GM18519 (cell line): ENCODE data around the gene RUBCNL.
"Not testable (repeated sequence)": the region's sequence is repeated elsewhere in the genome, so short reads cannot be mapped to it uniquely, and the experiment has no call there.

Experiments used
- ATAC-seq: cut with Tn5 transposase; IDR thresholded peaks from one replicate; pipeline ENCODE4 v1.9.1; 2021; ENCODE audit warnings: mild to moderate bottlenecking, moderate library complexity; ENCODE audit not compliant: unreplicated experiment, low FRiP score

The RUBCNL gene, protein sequence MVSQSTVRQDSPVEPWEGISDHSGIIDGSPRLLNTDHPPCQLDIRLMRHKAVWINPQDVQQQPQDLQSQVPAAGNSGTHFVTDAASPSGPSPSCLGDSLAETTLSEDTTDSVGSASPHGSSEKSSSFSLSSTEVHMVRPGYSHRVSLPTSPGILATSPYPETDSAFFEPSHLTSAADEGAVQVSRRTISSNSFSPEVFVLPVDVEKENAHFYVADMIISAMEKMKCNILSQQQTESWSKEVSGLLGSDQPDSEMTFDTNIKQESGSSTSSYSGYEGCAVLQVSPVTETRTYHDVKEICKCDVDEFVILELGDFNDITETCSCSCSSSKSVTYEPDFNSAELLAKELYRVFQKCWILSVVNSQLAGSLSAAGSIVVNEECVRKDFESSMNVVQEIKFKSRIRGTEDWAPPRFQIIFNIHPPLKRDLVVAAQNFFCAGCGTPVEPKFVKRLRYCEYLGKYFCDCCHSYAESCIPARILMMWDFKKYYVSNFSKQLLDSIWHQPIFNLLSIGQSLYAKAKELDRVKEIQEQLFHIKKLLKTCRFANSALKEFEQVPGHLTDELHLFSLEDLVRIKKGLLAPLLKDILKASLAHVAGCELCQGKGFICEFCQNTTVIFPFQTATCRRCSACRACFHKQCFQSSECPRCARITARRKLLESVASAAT

DNA sequence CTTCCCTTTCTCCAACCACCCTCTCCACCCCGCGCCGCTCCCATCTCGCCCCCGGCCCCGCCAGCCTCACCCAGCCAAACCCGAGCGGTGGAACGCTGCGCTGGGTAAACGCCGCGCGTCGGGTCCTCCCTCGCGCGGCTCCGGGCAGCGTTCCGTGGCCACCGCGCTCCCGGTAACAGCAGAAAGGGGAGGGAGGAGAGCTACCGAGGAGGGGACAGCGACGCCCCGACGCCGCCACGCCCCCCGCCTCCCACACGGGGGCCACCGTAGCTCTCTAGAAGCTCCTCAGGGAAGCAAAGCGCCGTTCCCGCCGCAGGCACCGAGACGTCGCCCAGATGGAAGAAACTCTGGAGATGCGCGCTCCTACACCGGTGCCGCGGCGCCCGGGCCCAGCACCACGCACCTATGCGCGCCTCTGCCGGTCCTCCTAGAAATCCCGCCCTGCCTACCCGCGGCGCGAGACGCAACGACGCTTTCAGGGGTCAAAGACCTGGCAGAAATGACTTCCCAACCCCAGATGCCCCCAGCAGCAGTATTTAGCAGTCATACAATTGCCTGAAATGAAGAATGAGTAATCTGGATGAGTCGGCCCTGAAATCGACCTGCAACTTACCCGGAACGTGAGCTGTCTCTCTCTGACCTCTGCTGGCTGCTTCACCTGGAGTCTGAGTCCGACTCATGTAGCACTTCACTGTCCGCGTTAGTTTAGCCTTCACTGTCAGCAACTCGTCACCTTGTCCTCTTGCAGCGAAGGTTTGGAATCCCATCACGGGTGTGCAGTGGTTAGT lies at the start of gene RUBCNL:
TSS of gene RUBCNL (minus strand) at position 189 of the 788 bp plus-strand sequence. CDS start 14,777 bp downstream, outside the sequence.
- ATAC-seq: no peak

- ATAC-seq: not testable (repeated sequence)
Observed at GRCh38 chr13:46429558-46429957, 42.5 kb upstream of the RUBCNL start.

GRCh38 chr13:46405457-46405856 lies 18.4 kb upstream of the RUBCNL start:
- no peak for ATAC-seq

- ATAC-seq: no peak
Observed at GRCh38 chr13:46404733-46405100, 17.7 kb upstream of the RUBCNL start.

GRCh38 chr13:46403851-46404732 lies 17.0 kb upstream of the RUBCNL start:
- no peak for ATAC-seq

GRCh38 chr13:46402178-46402577 lies 15.1 kb upstream of the RUBCNL start:
- no peak for ATAC-seq

DNA sequence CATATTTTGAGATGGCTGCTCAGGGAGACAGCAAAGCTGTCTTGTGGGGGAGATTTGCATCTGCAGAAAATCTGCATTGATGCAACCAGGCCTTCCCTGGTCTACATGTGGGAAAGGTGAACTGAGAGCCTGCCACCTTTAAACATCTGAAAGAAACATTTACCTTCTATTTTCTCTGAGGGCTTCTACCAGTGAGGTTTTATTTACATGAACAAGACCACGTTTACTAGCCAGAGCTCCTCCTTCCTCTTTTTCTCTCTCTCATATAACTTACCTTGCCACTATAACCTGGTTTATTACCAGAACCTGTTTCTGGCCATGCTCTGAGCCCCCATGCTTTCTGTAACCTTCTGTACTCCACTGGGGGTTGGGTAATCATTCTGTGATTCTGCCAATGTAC lies 14.4 kb upstream of the RUBCNL start:
- ATAC-seq: peak; percentile 72

- ATAC-seq: no peak
Observed at GRCh38 chr13:46396341-46396740, 9.3 kb upstream of the RUBCNL start.

DNA sequence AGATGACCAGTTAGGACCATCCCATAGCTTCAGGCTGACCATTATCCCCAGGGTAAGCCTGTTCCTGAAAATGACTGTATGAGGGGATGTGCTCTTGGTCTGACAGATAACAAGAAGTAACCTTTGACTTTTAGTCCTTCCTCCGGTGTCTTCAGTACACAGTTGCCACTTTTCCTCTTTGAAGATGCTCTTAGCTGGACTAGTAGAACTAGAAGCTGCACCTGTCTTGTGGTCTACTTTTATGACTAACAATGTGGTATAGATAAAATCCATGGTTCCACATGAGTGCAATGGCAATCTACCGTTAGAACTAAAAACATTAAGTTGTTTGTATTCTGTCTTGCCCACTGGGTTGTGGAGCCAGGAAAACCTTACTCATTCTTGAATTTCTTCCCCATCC lies 5.9 kb upstream of the RUBCNL start:
- ATAC-seq: peak; percentile 43

- ATAC-seq: peak; percentile 45
Observed at GRCh38 chr13:46389457-46390451, 2.7 kb upstream of the RUBCNL start.

GRCh38 chr13:46388846-46389245 lies 1.8 kb upstream of the RUBCNL start:
- ATAC-seq: no peak

GRCh38 chr13:46388308-46388707 lies 1.3 kb upstream of the RUBCNL start:
- no peak for ATAC-seq

DNA sequence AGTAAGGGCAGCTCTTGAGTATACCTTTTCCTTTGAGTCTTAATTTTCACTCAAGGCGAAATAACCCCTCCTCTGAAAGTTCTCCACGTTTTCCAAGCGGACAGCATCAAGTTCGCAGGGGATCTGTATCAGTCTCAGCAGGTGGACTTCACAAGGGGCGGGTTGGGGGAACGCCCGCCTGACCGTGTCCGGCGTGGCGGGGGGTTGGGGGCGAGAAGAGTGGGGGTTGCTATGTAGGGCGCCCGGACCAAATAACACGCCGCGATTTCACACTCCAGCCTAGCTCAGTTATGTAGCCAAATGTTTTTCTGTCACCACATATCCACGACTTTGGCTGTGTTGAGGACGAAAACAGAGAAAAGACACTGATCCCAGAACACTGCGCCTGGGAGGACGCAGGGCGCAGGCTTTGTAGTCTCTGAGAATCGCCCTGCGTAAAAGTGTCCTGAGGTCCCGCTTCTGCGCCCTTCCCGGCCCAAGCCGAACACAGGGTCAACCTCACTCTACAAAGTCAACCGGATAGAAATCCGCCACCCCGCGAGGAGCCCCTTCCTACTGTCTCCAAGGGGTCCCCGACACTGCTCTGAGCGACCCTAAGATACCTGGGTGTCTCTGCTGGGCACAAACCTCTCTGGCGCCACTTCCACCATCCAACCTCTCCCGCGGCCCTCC lies 524 bp downstream of the RUBCNL start:
- ATAC-seq: no peak

- no peak for ATAC-seq
Observed at GRCh38 chr13:46385946-46386345, 1.1 kb downstream of the RUBCNL start.

- ATAC-seq: no peak
Observed at GRCh38 chr13:46383383-46383782, 3.7 kb downstream of the RUBCNL start.

- peak; percentile 31 for ATAC-seq
Observed at GRCh38 chr13:46382224-46382623, 4.8 kb downstream of the RUBCNL start.

DNA sequence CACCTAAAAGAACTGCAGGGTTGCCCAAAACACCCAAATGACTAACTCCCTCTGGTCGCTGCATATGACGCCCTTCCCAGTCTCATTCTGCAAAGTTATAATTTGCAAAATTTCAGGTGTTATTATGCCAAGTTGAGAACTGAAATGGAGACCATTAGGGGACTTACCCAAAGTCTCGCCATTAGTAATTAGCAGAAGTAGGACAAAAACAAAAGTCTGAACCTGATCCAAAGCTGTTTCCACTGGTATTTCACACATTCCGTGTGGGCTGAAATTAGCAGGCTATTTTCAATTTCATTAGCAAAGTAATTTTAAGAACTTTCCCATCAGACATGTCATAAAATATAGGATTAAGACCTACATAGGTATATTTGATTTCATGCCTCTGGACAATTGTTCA lies 6.8 kb downstream of the RUBCNL start:
- no peak for ATAC-seq

- ATAC-seq: no peak
Observed at GRCh38 chr13:46379611-46380010, 7.4 kb downstream of the RUBCNL start.
